Stimulated activated CD8-positive, alpha-beta memory T cell treated with anti-CD3 and anti-CD28 coated beads, Interleukin-15, amount 100 ng/mL, for 48 hours (primary cell): ENCODE data around the gene UBE2Q1.

Experiments used
- DNase-seq, 2 donors: peaks; one replicate each; pipeline ENCODE4 v3.0.0-alpha.2; 2020; ENCODE audit warnings: low read depth in 2 of 2

The UBE2Q1 gene

DNA sequence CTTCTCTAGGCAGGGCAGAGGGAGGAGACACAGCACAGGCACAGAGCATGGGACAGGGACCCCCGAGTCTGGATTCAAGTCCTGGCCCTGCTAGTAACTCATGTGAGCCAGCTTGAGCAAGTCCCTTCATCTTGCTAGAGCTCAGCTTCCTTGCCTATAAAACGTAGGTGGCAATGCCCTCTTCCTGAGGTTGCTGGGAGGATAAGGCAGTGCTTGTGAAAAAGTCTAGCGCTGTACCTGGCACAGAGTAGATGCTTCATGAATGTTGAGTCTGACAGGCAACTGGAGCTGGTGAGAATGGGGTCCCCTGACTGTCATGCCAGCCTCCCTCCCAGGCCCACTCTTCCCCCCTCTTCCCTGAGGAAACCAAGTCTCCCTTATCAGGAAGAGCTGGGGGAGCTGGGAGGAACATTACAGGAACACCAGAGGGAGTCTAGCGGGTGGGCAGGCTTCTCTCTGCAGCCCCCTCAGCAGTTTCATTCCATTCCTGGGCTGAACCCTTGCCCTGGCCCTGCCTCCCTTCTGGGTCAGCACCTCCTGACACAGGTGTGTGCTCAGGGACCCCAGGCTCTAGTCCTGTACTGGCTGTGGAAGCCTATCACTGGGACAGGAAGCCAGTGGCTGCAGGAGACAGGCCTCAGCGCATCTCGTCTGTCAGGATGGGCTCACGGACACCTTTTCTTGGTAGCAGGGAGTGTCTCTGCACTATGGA, 19.0 kb upstream of the UBE2Q1 start:
- no peak for DNase-seq

DNA sequence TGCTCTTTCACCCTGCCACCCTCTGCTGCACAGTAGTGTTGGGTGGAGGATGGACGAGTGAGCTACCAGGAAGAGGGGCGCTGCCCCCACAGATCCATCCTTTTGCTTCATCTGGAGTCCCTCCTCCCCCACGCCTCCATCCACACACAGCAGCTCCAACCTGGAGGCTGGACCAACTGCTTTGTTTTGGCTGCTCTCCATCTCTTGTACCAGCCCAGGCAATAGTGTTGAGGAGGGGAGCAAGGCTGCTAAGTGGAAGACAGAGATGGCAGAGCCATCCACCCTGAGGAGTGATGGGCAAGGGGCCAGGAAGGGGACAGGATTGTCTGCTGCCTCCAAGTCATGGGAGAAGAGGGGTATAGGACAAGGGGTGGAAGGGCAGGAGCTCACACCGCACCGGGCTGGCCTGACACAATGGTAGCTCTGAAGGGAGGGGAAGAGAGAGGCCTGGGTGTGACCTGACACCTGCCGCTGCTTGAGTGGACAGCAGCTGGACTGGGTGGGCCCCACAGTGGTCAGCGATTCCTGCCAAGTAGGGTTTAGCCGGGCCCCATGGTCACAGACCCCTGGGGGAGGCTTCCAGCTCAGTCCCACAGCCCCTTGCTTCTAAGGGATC, 17.6 kb upstream of the UBE2Q1 start:
- no peak for DNase-seq

GRCh38 chr1:154575147-154575927, 16.9 kb upstream of the UBE2Q1 start:
- no peak for DNase-seq

- no peak for DNase-seq
Observed at GRCh38 chr1:154574716-154575115, 16.3 kb upstream of the UBE2Q1 start.

DNA sequence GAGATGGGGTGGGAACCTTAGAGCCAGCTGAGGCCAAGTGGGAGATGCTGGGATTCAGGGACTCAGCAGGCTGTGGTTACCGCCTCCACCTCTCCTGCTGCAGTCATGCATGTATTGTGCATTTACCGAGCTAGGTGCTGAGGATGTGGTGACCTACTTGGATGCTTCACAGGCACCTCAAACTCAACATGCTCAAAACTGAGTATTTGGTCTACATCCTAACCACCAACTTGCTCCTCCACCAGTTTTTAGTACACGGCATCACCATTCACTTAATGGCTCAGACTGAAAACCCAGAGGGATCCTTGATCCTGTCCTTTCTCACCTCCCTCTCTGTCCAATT, 14.7 kb upstream of the UBE2Q1 start:
- DNase-seq: no peak

- no peak for DNase-seq
Observed at GRCh38 chr1:154572468-154573167, 14.2 kb upstream of the UBE2Q1 start.

DNA sequence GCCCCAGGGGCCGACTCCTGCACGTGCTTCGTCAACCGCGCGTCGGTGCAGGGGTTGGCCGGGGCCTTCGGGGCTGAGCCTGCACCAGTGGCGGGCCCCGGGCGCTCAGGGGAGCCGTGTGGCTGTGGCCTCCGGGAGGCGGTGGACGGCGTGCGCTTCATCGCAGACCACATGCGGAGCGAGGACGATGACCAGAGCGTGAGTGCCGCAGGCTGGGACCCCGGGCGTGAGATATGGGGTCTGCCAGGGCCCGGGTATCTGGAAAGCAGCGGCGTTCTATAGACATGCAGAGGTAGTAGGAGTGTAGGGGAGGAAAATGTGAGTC, 13.5 kb upstream of the UBE2Q1 start:
- DNase-seq: no peak

DNA sequence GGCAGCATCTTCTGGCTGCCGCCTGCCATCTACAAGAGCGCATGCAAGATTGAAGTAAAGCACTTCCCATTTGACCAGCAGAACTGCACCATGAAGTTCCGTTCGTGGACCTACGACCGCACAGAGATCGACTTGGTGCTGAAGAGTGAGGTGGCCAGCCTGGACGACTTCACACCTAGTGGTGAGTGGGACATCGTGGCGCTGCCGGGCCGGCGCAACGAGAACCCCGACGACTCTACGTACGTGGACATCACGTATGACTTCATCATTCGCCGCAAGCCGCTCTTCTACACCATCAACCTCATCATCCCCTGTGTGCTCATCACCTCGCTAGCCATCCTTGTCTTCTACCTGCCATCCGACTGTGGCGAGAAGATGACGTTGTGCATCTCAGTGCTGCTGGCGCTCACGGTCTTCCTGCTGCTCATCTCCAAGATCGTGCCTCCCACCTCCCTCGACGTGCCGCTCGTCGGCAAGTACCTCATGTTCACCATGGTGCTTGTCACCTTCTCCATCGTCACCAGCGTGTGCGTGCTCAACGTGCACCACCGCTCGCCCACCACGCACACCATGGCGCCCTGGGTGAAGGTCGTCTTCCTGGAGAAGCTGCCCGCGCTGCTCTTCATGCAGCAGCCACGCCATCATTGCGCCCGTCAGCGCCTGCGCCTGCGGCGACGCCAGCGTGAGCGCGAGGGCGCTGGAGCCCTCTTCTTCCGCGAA, 12.9 kb upstream of the UBE2Q1 start:
- DNase-seq: no peak

DNA sequence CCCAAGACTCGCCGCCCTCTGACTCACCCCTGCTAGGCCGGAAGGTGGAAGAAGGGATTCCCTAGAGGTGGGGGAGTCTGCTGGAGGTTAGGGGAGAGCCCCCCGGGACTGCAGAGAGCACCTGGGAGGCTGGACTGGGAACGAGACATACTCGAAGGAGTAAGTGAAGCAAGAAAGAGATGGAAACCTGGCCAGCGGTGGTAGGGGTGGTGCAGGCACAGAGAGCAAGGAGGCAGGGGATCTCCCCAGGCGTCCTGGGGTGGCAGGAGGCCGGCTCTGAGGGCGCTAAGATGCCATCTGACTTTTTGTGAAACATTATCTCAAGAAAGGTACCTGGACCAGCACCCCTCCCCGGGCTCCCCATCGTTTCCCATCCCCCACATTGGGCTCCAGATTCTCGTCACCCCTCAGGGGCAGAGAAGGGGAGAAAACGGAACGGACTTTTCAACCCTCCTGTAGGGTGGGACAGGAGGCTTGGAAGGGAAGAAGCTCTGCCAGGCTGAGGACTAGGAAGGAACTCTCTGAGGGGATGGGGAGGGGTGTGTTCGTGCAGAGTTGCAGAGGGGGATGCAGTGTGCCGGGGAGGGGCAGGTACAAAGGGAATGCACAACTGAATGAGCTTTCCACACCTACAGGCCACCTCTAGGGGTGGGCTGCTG, 9.8 kb upstream of the UBE2Q1 start:
- DNase-seq: no peak

- DNase-seq: peak; percentile 51 to 54
Observed at GRCh38 chr1:154567386-154568156, 9.1 kb upstream of the UBE2Q1 start, which contains the start of gene CHRNB2. Gene CHRNB2 (plus strand): TSS chr1:154567778. CDS start chr1:154568045, 267 bp downstream.

DNA sequence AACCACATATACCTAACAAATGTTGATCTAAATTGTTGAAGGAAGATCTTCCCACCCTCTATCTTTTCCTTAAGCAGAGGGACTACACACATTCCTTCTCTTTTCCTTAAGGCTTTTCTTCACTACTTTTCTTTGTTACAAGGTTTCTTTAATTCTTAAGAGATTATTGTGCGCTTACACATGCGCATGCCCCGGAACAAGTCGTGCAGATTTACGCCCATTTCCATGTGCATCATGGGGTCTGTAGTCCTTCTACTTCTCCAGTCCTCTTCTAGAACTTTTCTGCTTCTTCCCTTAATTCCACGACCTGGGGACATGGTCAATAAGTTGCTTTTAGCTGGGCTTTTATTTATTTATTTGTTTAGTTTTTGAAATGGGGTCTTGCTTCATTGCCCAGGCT, 7.4 kb upstream of the UBE2Q1 start:
- DNase-seq: no peak

DNA sequence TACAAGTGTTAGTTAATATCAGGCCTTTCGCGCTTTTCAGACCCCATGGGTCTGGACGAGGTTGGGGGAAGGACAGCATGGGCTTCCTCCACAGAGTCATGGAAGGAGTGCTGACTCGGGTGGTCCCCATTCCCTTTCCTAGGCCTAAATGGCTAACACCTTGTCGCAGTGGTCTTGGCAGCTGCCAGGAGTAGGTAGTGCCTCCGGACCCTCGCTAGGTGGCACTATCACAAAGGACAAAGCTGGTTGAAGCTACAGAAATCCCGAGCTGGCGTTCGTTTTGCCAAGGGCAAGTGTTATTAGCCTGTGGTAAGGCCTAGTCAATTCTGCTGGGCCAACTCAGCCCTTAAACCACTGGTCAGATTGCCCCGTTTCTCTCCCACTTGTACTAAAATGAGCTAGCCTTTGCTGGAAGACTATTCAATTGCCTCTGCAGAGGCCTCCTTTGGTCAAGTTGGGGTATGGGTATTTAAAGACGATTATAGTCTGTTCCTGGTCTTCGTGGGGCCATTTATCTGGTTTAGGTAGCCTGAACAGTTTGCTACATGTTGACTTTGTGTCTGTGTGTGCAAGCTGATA, 1.1 kb upstream of the UBE2Q1 start:
- DNase-seq: peak; percentile 68 to 71

- DNase-seq: peak; percentile 99
Observed at GRCh38 chr1:154558720-154559465, 431 bp upstream of the UBE2Q1 start.

- no peak for DNase-seq
Observed at GRCh38 chr1:154557248-154557938, 1.1 kb downstream of the UBE2Q1 start.

DNA sequence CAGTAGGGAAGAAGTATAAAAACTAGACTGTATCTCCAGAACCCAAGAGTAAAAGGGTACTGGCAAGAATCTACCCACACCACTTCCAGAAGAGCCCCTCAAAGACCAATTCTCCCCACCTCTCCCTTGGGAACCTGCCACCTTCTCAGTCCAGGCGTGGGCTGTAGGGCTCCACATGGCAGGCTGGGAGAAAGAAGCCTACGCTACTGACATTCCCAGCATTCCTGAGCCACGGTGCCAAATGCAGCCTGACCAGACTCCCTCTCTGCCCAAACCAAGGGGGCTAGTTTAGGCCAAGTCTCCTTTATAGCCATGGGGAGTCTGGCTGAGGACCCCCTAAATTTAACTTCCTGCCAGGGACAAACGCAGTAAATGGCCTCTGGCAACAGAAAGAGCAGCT, 2.0 kb downstream of the UBE2Q1 start:
- no peak for DNase-seq

DNA sequence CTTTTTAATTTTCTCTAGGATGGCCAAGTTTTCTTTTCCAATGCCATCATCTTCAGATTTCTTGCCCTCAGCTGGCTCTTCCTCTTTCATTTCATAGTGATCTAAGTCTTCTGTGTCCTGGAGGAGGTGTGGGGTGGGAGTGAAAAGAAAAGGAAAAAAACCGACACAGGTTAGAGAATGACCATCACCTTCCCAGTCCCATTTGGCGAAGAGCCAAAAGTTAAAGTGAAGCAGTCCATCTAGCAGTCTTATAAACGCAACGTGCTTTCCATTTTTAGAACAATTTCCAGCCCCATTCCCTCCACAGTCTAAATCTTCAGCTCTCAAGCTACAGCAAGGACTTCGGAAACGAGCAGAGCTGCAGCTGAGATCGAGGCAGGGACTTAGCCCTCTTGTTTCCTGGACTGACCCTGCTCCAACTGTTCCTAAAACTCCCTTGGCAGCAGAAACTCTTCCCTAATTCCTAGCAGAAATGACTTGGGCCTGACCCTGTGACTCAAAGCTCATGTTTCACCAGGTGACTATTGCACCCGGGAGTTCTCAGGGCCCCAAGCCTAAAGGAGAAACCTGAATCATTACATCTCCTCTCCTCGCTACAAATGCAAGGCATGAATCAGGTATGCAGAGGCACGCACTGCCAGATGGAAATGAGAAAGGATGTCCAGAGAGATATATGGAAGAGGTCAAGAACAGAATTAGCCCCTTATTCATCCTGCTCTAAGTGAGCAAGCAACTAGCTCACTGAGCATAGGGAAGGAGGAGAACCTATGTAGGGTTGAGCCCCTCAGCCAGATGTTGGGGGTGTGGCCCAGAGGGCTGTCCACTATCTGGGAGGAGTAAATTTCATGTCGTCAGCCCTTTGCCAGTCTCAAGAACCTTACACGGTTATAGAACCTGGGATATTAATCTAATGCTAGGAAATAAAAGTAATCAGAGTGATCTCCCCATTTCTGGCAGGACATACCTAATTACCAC, 5.1 kb downstream of the UBE2Q1 start:
- no peak for DNase-seq

- no peak for DNase-seq
Observed at GRCh38 chr1:154552036-154552435, 6.4 kb downstream of the UBE2Q1 start.

DNA sequence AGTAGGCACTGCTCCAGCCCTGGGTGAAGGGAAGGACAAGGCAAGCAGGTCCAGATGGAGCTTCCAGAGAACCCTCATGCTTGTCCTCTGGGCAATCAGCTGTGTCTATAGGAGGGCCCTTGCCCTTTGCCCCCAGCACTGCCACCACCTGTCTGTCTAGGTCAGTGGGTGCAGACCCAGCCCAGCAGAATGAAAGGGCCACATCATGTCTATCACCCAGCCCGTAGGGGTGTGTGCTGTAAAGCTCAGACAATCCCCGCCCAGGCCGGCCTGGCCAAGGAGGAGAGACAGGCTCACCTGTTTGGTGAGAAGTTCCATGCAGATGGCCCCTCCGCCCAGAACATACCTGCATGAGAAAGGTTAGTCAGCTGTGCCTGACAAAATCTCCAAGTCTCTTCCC, 7.0 kb downstream of the UBE2Q1 start:
- no peak for DNase-seq
